ENCODE measurements around the gene GRID2IP.

GRID2IP gene

DNA sequence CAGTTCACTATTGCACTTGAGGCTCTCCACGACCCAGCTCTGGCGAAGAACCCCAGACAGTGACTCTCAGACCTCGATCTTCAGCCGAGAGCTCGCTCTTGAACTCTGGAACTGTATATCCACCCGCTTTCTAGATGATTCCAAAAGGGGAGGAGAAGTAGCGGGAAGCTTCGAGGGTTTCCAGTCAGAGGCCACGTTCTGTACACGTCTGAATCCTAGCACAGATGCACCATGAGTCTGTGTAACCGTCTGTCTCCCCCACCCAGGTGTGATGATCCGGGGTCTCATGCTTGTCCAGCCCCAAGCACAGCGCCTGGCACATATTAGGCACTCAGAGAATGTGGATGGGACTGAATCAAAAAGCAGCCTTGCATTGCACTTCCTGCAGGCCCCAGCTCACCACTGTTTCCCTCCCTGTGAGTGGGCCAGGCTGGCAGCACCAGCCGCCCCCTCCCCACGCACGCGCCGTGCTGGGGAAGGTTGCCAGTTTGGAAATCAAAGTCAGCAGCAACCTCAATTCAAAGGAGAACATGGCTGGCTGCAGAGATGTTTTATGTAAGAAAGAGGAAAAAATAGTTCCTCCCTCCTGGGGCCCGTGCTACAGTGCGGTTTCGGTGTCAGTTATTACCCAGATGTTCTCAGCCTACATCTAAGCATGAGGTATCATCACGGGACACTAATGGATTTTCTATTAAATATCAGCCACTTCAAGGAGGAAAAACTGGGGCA is 5.7 kb downstream of the GRID2IP start:
- TF ChIP-seq, protein P1, sequence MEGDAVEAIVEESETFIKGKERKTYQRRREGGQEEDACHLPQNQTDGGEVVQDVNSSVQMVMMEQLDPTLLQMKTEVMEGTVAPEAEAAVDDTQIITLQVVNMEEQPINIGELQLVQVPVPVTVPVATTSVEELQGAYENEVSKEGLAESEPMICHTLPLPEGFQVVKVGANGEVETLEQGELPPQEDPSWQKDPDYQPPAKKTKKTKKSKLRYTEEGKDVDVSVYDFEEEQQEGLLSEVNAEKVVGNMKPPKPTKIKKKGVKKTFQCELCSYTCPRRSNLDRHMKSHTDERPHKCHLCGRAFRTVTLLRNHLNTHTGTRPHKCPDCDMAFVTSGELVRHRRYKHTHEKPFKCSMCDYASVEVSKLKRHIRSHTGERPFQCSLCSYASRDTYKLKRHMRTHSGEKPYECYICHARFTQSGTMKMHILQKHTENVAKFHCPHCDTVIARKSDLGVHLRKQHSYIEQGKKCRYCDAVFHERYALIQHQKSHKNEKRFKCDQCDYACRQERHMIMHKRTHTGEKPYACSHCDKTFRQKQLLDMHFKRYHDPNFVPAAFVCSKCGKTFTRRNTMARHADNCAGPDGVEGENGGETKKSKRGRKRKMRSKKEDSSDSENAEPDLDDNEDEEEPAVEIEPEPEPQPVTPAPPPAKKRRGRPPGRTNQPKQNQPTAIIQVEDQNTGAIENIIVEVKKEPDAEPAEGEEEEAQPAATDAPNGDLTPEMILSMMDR (IDR thresholded peaks at IDR 0.05; ENCODE audit: low read length, missing control alignments) = no peak
- DNase-seq (ENCODE audit: low read depth) = no peak
- H3K4me3 ChIP-seq (replicated peaks; ENCODE audit: low read depth, low read length) = no peak overlapping the region

DNA sequence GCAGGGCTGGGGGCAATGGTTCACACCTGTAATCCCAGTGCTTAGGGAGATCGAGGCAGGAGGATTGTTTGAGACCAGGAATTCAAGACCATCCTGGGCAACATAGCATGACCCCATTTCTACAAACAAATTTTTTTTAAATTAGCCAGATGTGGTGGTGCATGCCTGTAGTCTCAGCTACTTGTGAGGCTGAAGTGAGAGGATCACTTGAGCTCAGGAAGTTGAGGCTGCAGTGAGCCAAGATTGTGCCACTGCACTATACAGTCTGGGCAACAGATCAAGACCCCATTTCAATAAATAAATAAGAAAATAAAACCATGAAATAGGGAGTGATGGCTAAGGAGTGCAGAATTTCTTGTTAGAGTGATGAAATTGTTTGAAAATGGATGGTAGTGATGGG is 8.9 kb downstream of the GRID2IP start:
- H3K4me3 ChIP-seq (replicated peaks; ENCODE audit: low read depth, low read length) = no peak overlapping the region
- DNase-seq (ENCODE audit: low read depth) = no peak
- TF ChIP-seq, protein P1 (IDR thresholded peaks at IDR 0.05; ENCODE audit: low read length, missing control alignments) = no peak

DNA sequence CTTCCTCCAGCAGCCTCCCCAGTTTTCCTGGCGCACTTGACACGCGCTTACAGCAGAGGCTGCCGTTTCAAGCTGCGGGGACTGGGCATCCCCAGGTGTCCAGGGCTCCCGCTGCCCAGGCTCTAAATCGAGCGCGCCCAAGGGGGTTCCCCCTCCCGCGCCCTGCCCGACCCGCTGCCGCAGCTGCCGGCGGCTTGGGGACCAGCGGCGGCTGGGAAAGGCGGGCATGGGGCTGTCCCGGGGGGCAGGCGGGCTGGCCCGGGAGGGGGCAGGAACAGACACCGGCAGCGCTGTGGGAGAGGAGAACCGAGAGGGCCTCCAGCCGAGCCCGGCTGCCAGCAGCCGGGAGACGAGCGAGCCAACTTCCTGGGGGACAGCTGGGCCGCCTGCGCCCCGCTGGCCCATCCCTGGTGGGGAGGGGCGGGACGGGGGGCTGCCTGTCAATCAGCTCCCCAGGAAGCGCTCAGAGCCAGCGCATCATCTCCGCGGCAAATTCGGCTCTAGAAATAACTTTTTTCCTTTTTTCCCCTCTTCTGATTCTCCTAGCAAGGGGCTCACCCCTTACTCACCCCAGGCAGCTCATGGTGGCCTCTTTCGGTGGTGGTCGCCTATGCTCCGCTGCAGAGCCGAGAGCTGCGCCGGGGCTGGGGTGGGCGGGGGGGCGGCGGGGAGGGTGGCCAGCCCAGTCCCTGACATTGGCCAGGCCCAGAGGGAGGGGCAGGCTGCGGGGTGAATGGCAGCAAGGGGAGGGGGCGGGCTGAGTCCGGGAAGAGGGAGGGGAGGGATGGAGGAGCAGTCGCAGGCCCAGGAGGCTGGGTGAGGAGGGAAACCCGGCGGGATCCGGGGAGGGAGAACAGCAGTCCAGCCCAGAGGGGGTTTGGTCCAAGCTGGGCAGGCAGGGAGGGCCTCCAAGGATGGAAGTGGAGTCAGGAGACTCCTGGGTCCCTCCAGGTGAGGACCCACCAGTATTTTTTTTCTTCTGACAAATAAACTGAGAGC is 14.7 kb downstream of the GRID2IP start:
- H3K4me3 ChIP-seq (replicated peaks; ENCODE audit: low read depth, low read length) = peak overlapping the region; percentile 19
- DNase-seq (ENCODE audit: low read depth) = peak; percentile 5
- TF ChIP-seq, protein P1 (IDR thresholded peaks at IDR 0.05; ENCODE audit: low read length, missing control alignments) = no peak

DNA sequence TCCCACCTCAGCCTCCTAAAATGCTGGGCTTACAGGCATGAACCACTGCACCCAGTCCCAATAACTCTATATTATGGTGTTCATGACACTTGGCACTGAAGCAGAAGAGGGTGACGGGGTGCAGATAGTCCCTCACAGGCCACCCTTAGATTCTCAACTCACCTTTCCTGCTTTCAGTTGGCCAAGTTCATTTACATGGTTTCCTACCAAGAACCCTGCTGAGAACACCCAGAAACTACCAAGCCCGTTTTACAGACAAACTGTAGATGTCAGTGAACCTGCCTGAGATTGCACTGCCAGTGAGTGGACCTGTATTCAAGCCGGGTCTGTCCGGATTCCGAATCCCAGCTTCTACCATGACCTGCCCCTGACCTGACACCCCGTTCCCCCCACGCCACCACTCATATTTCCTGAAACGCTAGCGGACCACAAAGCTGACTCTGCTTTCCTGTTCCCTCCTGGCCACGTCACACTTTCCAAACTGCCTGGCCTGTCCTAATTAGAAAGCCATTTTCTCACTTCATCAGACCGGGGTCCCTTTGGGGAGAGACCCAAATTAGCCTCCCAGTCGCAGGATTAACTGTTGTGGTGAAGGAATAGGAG is 17.3 kb downstream of the GRID2IP start:
- no peak for DNase-seq (ENCODE audit: low read depth)
- no peak overlapping the region for H3K4me3 ChIP-seq (replicated peaks; ENCODE audit: low read depth, low read length)
- TF ChIP-seq, protein P1 (IDR thresholded peaks at IDR 0.05; ENCODE audit: low read length, missing control alignments) = no peak

DNA sequence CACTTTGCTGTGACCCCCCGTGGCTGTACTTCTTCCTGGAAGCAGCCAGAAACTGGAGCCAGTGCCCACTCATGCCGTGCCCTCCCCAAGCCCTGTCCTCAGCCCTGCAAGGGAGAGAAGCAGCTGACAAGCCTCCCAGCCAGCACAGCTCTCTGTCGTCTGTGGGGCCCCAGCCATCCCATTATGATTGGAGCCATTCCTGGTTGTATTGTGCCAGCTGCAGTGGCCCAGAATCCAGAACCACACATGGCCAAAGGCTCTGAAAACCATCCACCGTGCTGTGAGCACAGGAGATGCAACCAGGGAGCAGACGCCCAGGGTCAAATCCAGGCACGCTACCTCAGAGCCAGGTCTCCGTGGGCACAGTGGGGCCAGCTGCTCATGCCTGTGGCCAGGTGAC is 18.7 kb downstream of the GRID2IP start:
- TF ChIP-seq, protein P1 (IDR thresholded peaks at IDR 0.05; ENCODE audit: low read length, missing control alignments) = no peak
- H3K4me3 ChIP-seq (replicated peaks; ENCODE audit: low read depth, low read length) = no peak overlapping the region
- no peak for DNase-seq (ENCODE audit: low read depth)

DNA sequence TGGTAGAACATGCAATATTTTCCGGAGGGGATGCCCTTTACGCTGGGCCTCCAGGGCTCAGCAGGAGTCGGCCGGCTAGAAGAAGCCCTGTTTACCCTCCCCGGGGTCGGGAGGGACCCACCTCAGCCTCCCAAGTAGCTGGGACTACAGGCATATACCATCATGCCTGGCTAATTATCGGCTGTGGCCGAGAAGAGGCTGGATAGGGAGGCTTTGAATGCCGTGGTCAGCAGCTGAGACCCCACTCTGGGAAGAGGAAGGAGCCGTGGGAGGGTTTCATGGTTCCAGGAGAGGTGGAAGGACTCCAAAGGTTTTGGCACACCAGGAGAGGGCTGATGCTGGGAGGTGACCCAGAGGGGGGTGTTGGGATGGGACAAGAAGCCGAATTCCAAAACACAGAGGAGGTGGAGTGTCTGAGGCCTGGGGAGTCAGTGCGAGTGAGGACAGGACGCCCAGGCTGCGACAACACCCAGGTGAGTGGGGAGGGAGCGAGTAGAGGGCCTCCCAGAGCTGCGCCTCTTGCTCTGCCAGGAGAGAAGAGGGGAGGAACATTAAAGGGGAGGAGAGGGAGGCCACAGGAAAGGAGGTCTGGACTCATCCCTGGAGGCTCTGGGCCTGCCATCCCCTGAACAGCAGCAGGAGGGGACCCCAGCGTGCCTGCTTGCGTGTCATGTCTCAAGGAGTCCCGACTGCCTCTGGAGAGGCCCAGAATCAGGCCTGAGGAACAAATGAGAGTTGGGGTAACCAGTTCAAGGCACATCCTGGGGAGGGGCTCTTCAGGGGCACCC is 19.6 kb downstream of the GRID2IP start:
- no peak overlapping the region for H3K4me3 ChIP-seq (replicated peaks; ENCODE audit: low read depth, low read length)
- TF ChIP-seq, protein P1 (IDR thresholded peaks at IDR 0.05; ENCODE audit: low read length, missing control alignments) = no peak
- DNase-seq (ENCODE audit: low read depth) = no peak
